Fibroblast of the aortic adventitia (primary cell): ENCODE results near the gene SAMD10. TPM values are rescaled to one million over a fixed set of nuclear protein-coding genes. Genes with fewer than 3 reads are reported as not detected.

ENCODE experiments used
- DNase-seq: peaks from one replicate; pipeline ENCODE4 v3.0.0-alpha.2; 2010; ENCODE audit warnings: low read depth
- H3K4me3 ChIP-seq: 2 replicates; pipeline ENCODE4 v1.5.1; 2011; ENCODE audit warnings: low read depth, mild to moderate bottlenecking, control low read depth, low read length, moderate library complexity
- CTCF ChIP-seq: IDR thresholded peaks from 2 replicates; pipeline ENCODE4 v1.5.1; 2011; ENCODE audit warnings: mild to moderate bottlenecking, low read length, control low read depth, inconsistent platforms; ENCODE audit not compliant: insufficient read depth
- total RNA-seq: library from RNA; depleted of rRNA; stranded (reverse); fragments of >200 nt; gene quantifications from 2 replicates; pipeline ENCODE4 v1.2.3, GENCODE V29; 2012; ENCODE audit warnings: low replicate concordance

Gene SAMD10
- total RNA-seq = 0.16 and 2.3 TPM in 2 replicates

GRCh38 chr20:63979557-63980316, at the start of gene SAMD10:
Gene SAMD10 (minus strand): TSS chr20:63979642. CDS start chr20:63979467, 175 bp downstream.
- TF ChIP-seq CTCF = no peak
- peak within 1 kb of the TSS; percentile 100 for H3K4me3 ChIP-seq
- no peak for DNase-seq

- peak; percentile 59 for DNase-seq
- TF ChIP-seq CTCF = no peak
- no peak overlapping the region for H3K4me3 ChIP-seq
These were observed 48.7 kb upstream of the SAMD10 start for GRCh38 chr20:64027981-64028685.

- H3K4me3 ChIP-seq = no peak overlapping the region
- no peak for TF ChIP-seq CTCF
- DNase-seq = no peak
These were observed 46.5 kb upstream of the SAMD10 start for GRCh38 chr20:64025826-64026412.

DNA sequence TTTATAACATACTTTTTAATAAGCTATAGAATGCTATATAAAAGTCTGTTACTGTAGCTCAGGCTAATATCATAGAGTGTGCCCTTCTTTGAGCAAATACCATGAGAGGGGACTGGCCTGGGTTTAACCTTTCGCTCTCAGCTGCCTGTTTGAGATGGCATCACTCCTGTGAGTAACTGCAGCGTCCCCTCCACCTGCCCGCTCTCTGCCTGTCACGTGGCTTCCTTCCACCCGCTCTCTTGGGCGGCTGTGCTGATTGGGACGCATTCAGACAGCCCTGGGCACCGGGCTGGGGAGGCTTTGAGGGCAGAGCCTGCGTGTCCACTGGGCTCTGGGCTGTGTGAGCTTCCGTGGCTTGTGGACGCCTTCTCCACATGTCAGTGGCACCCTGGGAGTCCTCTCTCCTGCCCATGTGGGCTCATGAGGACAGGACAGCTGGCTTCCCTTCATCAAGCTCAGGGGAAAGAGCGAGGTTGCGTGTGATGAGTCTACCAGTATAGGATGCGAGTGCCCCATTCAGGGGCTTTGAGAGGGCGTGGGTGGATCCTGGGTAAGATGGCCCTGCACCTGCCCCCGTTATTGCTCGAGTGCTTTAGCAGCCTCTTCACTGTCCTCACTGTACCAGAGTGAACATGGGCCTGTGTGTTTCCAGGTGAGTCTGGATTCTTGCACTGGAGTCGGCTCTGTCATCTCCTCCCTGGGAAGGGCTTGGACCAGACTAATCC, 45.8 kb upstream of the SAMD10 start:
- no peak for TF ChIP-seq CTCF
- H3K4me3 ChIP-seq = no peak overlapping the region
- DNase-seq = no peak

- no peak for DNase-seq
- no peak overlapping the region for H3K4me3 ChIP-seq
- TF ChIP-seq CTCF = no peak
These were observed 44.9 kb upstream of the SAMD10 start for GRCh38 chr20:64024141-64024990.
